Left colon (tissue), 2 donors: ENCODE data around the gene PCTP. TPM values are rescaled to one million over a fixed set of nuclear protein-coding genes. Genes with fewer than 3 reads are reported as not detected.
A peak's percentile ranks its signal among the peaks of the same experiment; 100 is the strongest.

ENCODE experiments used
- ATAC-seq: fragments of 200-7000 bp; cut with Tn5 transposase; one replicate; pipeline ENCODE4 v1.9.1; 2020; ENCODE audit warnings: mild to moderate bottlenecking, moderate library complexity
- DNase-seq, 2 donors: peaks; one replicate each; pipeline ENCODE4 v3.0.0-alpha.2; 2020
- intact Hi-C, 2 donors: fragments of 100-400 bp; cut with DNase I in 1 of 2; cut with micrococcal nuclease in 1 of 2; formaldehyde crosslinking; loops; one replicate each; pipeline versions ENCODE4 v1.11.2 to v1.14.0; 2022; cut with DNase I, micrococcal nuclease
- total RNA-seq, 2 donors: library from RNA; stranded (reverse); fragmentation: NEBNext Ultra II Directional; extraction: Animal tissue kit (Norgen Biotek cat#: 25700); gene quantifications; one replicate each; pipeline ENCODE4 v1.2.1, GENCODE V29; 2021
- donor health status: DM: no; HTN: no; CAD: no.
- donor health status: DM: yes; HTN: yes; CAD: no.

The PCTP gene
- total RNA-seq, 2 donors from 2014 or later = 36.9 to 38.9 TPM

- intact Hi-C loops = no loop called here
- ATAC-seq = no peak
- DNase-seq = no peak
Measured at GRCh38 chr17:55746466-55746865, 4.4 kb upstream of the PCTP start.

- DNase-seq = no peak
- ATAC-seq = no peak
- intact Hi-C loops = no loop called here
Measured at GRCh38 chr17:55747209-55747608, 3.6 kb upstream of the PCTP start.

- intact Hi-C loops = no loop called here
- no peak for DNase-seq
- no peak for ATAC-seq
Measured at GRCh38 chr17:55748841-55749240, 2.0 kb upstream of the PCTP start.

GRCh38 chr17:55749985-55750384, 866 bp upstream of the PCTP start:
- DNase-seq = no peak
- ATAC-seq = no peak
- intact Hi-C loops = no loop called here

- intact Hi-C loops = no loop called here
- ATAC-seq (no peak), DNase-seq (no peak)
Measured at GRCh38 chr17:55751720-55752250, 934 bp downstream of the PCTP start.

- ATAC-seq = no peak
- intact Hi-C loops = no loop called here
- DNase-seq = no peak
Measured at GRCh38 chr17:55756689-55757088, 5.8 kb downstream of the PCTP start.

GRCh38 chr17:55757659-55758058, 6.8 kb downstream of the PCTP start:
- no peak for DNase-seq
- ATAC-seq = no peak
- intact Hi-C loops = no loop called here

- DNase-seq = no peak
- intact Hi-C loops = no loop called here
Measured at GRCh38 chr17:55758171-55758570, 7.3 kb downstream of the PCTP start.

GRCh38 chr17:55760643-55761355, 9.9 kb downstream of the PCTP start:
- DNase-seq = no peak
- intact Hi-C loops = no loop called here
- ATAC-seq = no peak

More at GRCh38 chr17:55758171-55758570, 7.3 kb downstream of the PCTP start:
- no peak for ATAC-seq

GRCh38 chr17:55762086-55762858, 11.4 kb downstream of the PCTP start:
- intact Hi-C loops = no loop called here
- peak; percentile 34 for ATAC-seq
- no peak for DNase-seq

- no peak for ATAC-seq
- intact Hi-C loops = no loop called here
Measured at GRCh38 chr17:55763856-55764255, 13.0 kb downstream of the PCTP start.

GRCh38 chr17:55764610-55765009, 13.8 kb downstream of the PCTP start:
- ATAC-seq (no peak), DNase-seq (no peak)
- intact Hi-C loops = no loop called here

More at GRCh38 chr17:55763856-55764255, 13.0 kb downstream of the PCTP start:
- no peak for DNase-seq

- intact Hi-C loops = no loop called here
- ATAC-seq (no peak), DNase-seq (no peak)
Measured at GRCh38 chr17:55765472-55765871, 14.6 kb downstream of the PCTP start.

- no peak for DNase-seq
- intact Hi-C loops = no loop called here
- ATAC-seq = no peak
Measured at GRCh38 chr17:55768936-55769624, 18.2 kb downstream of the PCTP start.

GRCh38 chr17:55769625-55770000, 18.8 kb downstream of the PCTP start:
- DNase-seq (no peak), ATAC-seq (no peak)
- intact Hi-C loops = no loop called here

- ATAC-seq (peak; percentile 61), DNase-seq (no peak)
- intact Hi-C loops = loop anchor here in 1 of 2 donors (2.0 kb wide), 1 partner anchor 244 kb away; no protein-coding TSS in a partner anchor
Measured at GRCh38 chr17:55770196-55770870, 19.5 kb downstream of the PCTP start.

- intact Hi-C loops = no loop called here
- ATAC-seq (no peak), DNase-seq (no peak)
Measured at GRCh38 chr17:55772086-55772485, 21.2 kb downstream of the PCTP start.

GRCh38 chr17:55773671-55774070, 22.8 kb downstream of the PCTP start:
- intact Hi-C loops = no loop called here
- no peak for DNase-seq
- ATAC-seq = no peak

GRCh38 chr17:55774846-55775271, 24.0 kb downstream of the PCTP start:
- ATAC-seq (no peak), DNase-seq (no peak)
- intact Hi-C loops = no loop called here
